CD4-positive, alpha-beta T cell treated with Interleukin-15 for 4 hours (primary cell): Measurements from ENCODE around the gene DLG1.
"Not testable (repeated sequence)": the region's sequence is repeated elsewhere in the genome, so short reads cannot be mapped to it uniquely, and the experiment has no call there.

Experiments
- DNase-seq: peaks from one replicate; pipeline ENCODE4 v3.0.0-alpha.2; 2020; ENCODE audit warnings: low spot score

Gene DLG1

GRCh38 chr3:197211698-197212097 is 86.7 kb downstream of the DLG1 start:
- not testable (repeated sequence) for DNase-seq

- no peak for DNase-seq
These were observed 88.8 kb downstream of the DLG1 start for GRCh38 chr3:197209366-197210260.

GRCh38 chr3:197206913-197207312 is 91.5 kb downstream of the DLG1 start:
- no peak for DNase-seq

GRCh38 chr3:197205675-197206074 is 92.7 kb downstream of the DLG1 start:
- DNase-seq: no peak

GRCh38 chr3:197205265-197205664 is 93.1 kb downstream of the DLG1 start:
- no peak for DNase-seq

- no peak for DNase-seq
These were observed 93.7 kb downstream of the DLG1 start for GRCh38 chr3:197204736-197205135.

- no peak for DNase-seq
These were observed 94.7 kb downstream of the DLG1 start for GRCh38 chr3:197203714-197204146.

GRCh38 chr3:197202694-197203093 is 95.7 kb downstream of the DLG1 start:
- no peak for DNase-seq

- no peak for DNase-seq
These were observed 96.5 kb downstream of the DLG1 start for GRCh38 chr3:197201791-197202452.

GRCh38 chr3:197200856-197201255 is 97.6 kb downstream of the DLG1 start:
- DNase-seq: not testable (repeated sequence)

GRCh38 chr3:197197334-197197733 is 101.1 kb downstream of the DLG1 start:
- no peak for DNase-seq

GRCh38 chr3:197196192-197196591 is 102.2 kb downstream of the DLG1 start:
- DNase-seq: no peak

- DNase-seq: no peak
These were observed 103.1 kb downstream of the DLG1 start for GRCh38 chr3:197195326-197195725.

GRCh38 chr3:197193759-197194158 is 104.7 kb downstream of the DLG1 start:
- not testable (repeated sequence) for DNase-seq

- DNase-seq: no peak
These were observed 106.5 kb downstream of the DLG1 start for GRCh38 chr3:197191897-197192296.

- DNase-seq: no peak
These were observed 108.8 kb downstream of the DLG1 start for GRCh38 chr3:197189623-197190022.

GRCh38 chr3:197188963-197189362 is 109.4 kb downstream of the DLG1 start:
- no peak for DNase-seq

GRCh38 chr3:197186887-197187588 is 111.4 kb downstream of the DLG1 start:
- peak; percentile 58 for DNase-seq

- DNase-seq: no peak
These were observed 114.8 kb downstream of the DLG1 start for GRCh38 chr3:197183582-197183981.

GRCh38 chr3:197181741-197182140 is 116.7 kb downstream of the DLG1 start:
- DNase-seq: no peak

- DNase-seq: no peak
These were observed 119.4 kb downstream of the DLG1 start for GRCh38 chr3:197178998-197179397.

- no peak for DNase-seq
These were observed 122.9 kb downstream of the DLG1 start for GRCh38 chr3:197175503-197175902.

- DNase-seq: no peak
These were observed 123.5 kb downstream of the DLG1 start for GRCh38 chr3:197174927-197175326.
